H1 (cell line): ENCODE measurements around the gene NAT8L. TPM values are rescaled to one million over a fixed set of nuclear protein-coding genes. Genes with fewer than 3 reads are reported as not detected.

ENCODE experiments used
- CHD7 ChIP-seq: fragments of 300-600 bp; sonication (generic); IDR thresholded peaks from 2 replicates; pipeline ENCODE4 v1.7.1; 2012; ENCODE audit warnings: low read length, moderate library complexity, mild to moderate bottlenecking, inconsistent platforms; ENCODE audit not compliant: insufficient replicate concordance
- GABPA ChIP-seq: IDR thresholded peaks from 2 replicates; pipeline ENCODE4 v1.6.1; 2011; ENCODE audit warnings: mild to moderate bottlenecking, low read length, moderate library complexity, borderline replicate concordance; ENCODE audit not compliant: insufficient read depth
- RXRA ChIP-seq: IDR thresholded peaks from 2 replicates; pipeline ENCODE4 v1.6.1; 2011; ENCODE audit warnings: low read depth, mild to moderate bottlenecking, low read length, moderate library complexity; ENCODE audit not compliant: insufficient read depth
- polyA plus RNA-seq, 7 experiments: library from polyadenylated mRNA; depleted of rRNA in 3 of 7; stranded (reverse) in 5 of 7; unstranded in 2 of 7; fragments of >200 nt in 5 of 7; fragments of 200-250 nt in 2 of 7; gene quantifications; 1 replicate in 5 of 7; 2 replicates in 1 of 7; 4 replicates in 1 of 7; pipeline versions ENCODE4 v1.2.1 to v1.2.3, GENCODE V29; 2011 to 2013; ENCODE audit warnings: missing spikeins in 2 of 7, mixed read lengths in 2 of 7
- total RNA-seq: library from RNA; stranded (reverse); fragmentation: NEBNext Ultra II Directional; extraction: Animal tissue kit (Norgen Biotek cat#: 25700); gene quantifications from 2 replicates; pipeline ENCODE4 v1.2.1, GENCODE V29; 2021

The NAT8L gene
- total and polyA plus RNA-seq, 2 of the 8 experiments (the other 6 are each of a cell fraction or from before 2014, with no cell fraction given) = 10.8 TPM

- no peak for TF ChIP-seq RXRA
- TF ChIP-seq GABPA = no peak
- no peak for TF ChIP-seq CHD7
Measured at GRCh38 chr4:2066571-2067445, 7.7 kb downstream of the NAT8L start (continued).
